ENCODE measurements around the gene OR10G3.
"Not testable (repeated sequence)": the region's sequence is repeated elsewhere in the genome, so short reads cannot be mapped to it uniquely, and the experiment has no call there.

OR10G3 gene, protein sequence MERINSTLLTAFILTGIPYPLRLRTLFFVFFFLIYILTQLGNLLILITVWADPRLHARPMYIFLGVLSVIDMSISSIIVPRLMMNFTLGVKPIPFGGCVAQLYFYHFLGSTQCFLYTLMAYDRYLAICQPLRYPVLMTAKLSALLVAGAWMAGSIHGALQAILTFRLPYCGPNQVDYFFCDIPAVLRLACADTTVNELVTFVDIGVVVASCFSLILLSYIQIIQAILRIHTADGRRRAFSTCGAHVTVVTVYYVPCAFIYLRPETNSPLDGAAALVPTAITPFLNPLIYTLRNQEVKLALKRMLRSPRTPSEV

DNA sequence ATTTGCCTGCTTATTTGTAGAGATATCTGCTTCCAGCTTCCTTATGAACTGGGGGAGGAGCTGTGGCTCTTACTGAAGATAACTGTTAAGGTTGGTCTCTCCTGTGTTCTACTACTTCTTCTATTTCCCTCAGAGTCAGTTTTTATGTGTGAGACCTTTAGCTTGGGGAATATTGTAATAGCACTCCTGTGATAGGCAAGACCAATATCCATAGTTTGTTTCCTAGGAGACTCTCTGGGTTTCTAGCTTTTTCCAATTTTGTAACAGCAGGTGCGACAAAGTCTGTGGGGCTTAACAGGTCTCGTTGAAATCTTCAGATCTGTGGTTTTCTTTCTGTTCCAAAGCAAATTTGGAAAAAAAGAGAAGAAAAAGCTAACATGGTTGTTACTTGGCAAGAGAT is at the start of gene OR10G3:
Gene OR10G3 (minus strand): TSS at position 101 of the 400 bp plus-strand sequence. CDS start 9,332 bp downstream, outside the sequence.
- H3K4me3 ChIP-seq (ENCODE audit: low read depth, low read length): no peak within 1 kb of the TSS
- TF ChIP-seq, protein P1, sequence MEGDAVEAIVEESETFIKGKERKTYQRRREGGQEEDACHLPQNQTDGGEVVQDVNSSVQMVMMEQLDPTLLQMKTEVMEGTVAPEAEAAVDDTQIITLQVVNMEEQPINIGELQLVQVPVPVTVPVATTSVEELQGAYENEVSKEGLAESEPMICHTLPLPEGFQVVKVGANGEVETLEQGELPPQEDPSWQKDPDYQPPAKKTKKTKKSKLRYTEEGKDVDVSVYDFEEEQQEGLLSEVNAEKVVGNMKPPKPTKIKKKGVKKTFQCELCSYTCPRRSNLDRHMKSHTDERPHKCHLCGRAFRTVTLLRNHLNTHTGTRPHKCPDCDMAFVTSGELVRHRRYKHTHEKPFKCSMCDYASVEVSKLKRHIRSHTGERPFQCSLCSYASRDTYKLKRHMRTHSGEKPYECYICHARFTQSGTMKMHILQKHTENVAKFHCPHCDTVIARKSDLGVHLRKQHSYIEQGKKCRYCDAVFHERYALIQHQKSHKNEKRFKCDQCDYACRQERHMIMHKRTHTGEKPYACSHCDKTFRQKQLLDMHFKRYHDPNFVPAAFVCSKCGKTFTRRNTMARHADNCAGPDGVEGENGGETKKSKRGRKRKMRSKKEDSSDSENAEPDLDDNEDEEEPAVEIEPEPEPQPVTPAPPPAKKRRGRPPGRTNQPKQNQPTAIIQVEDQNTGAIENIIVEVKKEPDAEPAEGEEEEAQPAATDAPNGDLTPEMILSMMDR (IDR thresholded peaks at IDR 0.05; ENCODE audit: insufficient read depth, low read depth, low read length, missing control alignments): no peak
- no peak for DNase-seq (ENCODE audit: low read depth)

DNA sequence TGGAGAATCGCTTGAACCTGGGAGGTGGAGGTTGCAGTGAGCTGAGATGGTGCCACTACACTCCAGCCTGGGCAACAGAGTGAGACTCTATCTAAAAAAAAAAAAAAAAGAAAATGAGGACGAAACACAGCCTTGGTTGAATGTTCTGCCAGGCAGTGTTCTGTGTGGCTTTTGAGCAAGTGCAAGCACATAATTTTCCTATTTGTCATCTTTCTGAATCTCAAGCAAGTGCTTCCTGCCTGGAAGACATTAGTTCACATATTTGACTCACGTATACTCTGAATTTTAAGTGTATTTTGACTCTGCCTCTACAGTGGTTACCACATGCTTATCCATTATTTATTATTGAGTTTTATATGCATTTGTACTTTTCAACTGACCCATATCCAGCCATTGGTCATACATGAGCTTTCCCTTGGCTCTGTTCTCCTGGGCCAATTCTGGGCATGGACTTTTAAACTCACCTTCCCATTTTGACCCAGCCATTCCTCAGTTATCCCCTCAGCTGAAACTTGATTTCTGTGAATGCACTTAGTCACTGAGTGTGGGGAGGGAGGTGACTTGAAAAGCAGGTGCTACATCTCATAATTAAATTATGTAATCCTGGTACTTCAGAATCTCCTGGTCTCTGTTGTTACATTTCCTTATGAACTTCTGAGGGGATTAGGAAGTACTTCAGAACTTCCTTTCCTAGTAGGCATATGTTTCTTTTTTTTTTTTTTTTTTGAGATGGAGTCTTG is 46.8 kb upstream of the OR10G3 start:
- no peak overlapping the region for H3K4me3 ChIP-seq (ENCODE audit: low read depth, low read length)
- DNase-seq (ENCODE audit: low read depth): no peak
- TF ChIP-seq, protein P1 (IDR thresholded peaks at IDR 0.05; ENCODE audit: insufficient read depth, low read depth, low read length, missing control alignments): no peak

- H3K4me3 ChIP-seq (ENCODE audit: low read depth, low read length): no peak overlapping the region
- DNase-seq (ENCODE audit: low read depth): no peak
- TF ChIP-seq, protein P1 (IDR thresholded peaks at IDR 0.05; ENCODE audit: insufficient read depth, low read depth, low read length, missing control alignments): no peak
Measured at GRCh38 chr14:21617614-21618013, 37.7 kb upstream of the OR10G3 start.

GRCh38 chr14:21614240-21614639 is 34.4 kb upstream of the OR10G3 start:
- H3K4me3 ChIP-seq (ENCODE audit: low read depth, low read length): no peak overlapping the region
- TF ChIP-seq, protein P1 (IDR thresholded peaks at IDR 0.05; ENCODE audit: insufficient read depth, low read depth, low read length, missing control alignments): no peak
- DNase-seq (ENCODE audit: low read depth): no peak

DNA sequence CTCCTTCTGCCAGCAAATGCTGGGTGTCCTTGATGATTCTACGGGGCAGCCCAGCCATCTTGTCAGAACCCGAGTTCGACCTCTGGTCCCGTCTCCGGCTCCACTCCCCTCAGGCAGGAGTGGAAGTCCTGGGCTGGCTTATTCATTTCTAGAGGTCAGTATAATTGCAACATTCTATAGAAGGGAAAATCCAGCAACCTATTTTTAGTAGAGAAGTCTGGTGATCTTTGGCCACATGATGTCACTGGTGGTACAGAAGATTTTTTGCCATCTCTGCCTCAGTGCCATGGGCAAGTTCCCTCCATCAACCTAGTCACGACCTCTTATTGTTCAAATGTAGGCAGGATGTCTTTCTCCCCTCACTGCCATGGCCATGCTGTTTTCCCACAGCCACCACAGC is 32.4 kb upstream of the OR10G3 start:
- H3K4me3 ChIP-seq (ENCODE audit: low read depth, low read length): no peak overlapping the region
- peak; percentile 6 for DNase-seq (ENCODE audit: low read depth)
- TF ChIP-seq, protein P1 (IDR thresholded peaks at IDR 0.05; ENCODE audit: insufficient read depth, low read depth, low read length, missing control alignments): no peak

DNA sequence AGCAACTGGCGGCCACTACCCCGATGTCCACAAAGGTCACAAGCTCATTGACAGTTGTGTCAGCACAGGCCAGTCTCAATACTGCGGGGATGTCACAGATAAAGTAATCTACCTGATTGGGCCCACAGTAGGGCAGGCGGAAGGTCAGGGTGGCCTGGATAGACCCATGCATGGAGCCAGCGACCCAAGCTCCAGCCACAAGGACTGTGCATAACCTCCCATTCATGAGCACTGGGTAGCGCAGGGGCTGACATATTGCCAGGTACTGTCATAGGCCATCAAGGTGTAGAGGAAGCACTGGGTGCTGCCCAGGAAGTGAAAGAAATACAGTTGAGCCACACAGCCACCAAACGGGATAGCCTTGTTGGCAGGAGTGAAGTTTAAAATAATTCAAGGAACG is 22.3 kb upstream of the OR10G3 start:
- not testable (repeated sequence) for H3K4me3 ChIP-seq (ENCODE audit: low read depth, low read length); DNase-seq (ENCODE audit: low read depth)

DNA sequence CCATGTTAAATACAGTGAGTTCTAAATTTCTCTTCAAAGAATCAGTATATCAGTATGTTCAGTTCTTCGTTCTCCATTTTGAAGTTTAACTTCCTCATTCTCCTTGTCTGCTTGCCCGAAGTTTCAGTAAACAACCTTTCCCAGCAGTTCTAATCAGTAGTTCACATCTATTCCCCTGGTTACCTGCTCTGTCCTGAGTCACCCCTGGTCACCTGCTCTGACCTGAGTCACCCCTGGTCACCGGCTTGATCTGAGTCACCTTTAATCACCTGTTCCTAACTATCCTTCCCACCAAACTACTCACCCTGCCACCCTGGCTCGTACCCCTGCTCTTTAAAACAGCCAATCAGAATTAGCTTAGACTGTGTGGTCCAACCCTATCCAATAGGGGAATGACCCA is 9.4 kb upstream of the OR10G3 start:
- H3K4me3 ChIP-seq (ENCODE audit: low read depth, low read length): no peak overlapping the region
- no peak for DNase-seq (ENCODE audit: low read depth)
- TF ChIP-seq, protein P1 (IDR thresholded peaks at IDR 0.05; ENCODE audit: insufficient read depth, low read depth, low read length, missing control alignments): no peak
